Common myeloid progenitor, CD34-positive (primary cell): ENCODE results near the gene LSM14A.
A peak's percentile ranks its signal among the peaks of the same experiment; 100 is the strongest.

Source experiments
- CTCF ChIA-PET: fragments of 350-600 bp; sonication (Branson Sonifier 250); formaldehyde crosslinking; loops from one replicate; lab custom pipeline; 2021; ENCODE audit warnings: antibody characterized with exemption; lab: Charles Lee
- POLR2A ChIA-PET: fragments of 350-600 bp; sonication (Branson Sonifier 250); formaldehyde crosslinking; loops from one replicate; lab custom pipeline; 2021; ENCODE audit warnings: antibody characterized with exemption; lab: Charles Lee
- DNase-seq, 3 donors: peaks; one replicate each; pipeline versions ENCODE4 v3.0.0 to v3.0.0-alpha.2; 2013
- H3K27ac ChIP-seq, 2 experiments: 1 replicate in 1 of 2; 2 replicates in 1 of 2; pipeline ENCODE4 v1.7.0; 2013; ENCODE audit warnings: inconsistent platforms in 2 of 2, low read length in 2 of 2, mild to moderate bottlenecking in 2 of 2, low read depth in 1 of 2, moderate library complexity in 1 of 2; ENCODE audit not compliant: severe bottlenecking in 2 of 2, insufficient read depth in 1 of 2, poor library complexity in 1 of 2
- H3K27me3 ChIP-seq, 5 experiments: replicated peaks in 2 of 5; 1 replicate in 3 of 5; 2 replicates in 2 of 5; pipeline versions ENCODE4 v1.6.1 to v1.7.0; 2013; ENCODE audit warnings: low read length in 4 of 5, mild to moderate bottlenecking in 2 of 5, moderate library complexity in 2 of 5, inconsistent platforms in 1 of 5; ENCODE audit not compliant: insufficient read depth in 5 of 5, control insufficient read depth in 4 of 5
- H3K36me3 ChIP-seq, 4 experiments: 1 replicate in 2 of 4; 2 replicates in 2 of 4; pipeline versions ENCODE4 v1.6.1 to v1.7.0; 2013; ENCODE audit warnings: low read length in 3 of 4, control low read depth in 1 of 4, mild to moderate bottlenecking in 1 of 4; ENCODE audit not compliant: control insufficient read depth in 4 of 4, insufficient read depth in 4 of 4
- H3K4me1 ChIP-seq, 4 experiments: 1 replicate in 3 of 4; 2 replicates in 1 of 4; pipeline versions ENCODE4 v1.6.1 to v1.7.1; 2013; ENCODE audit warnings: low read length in 3 of 4, mild to moderate bottlenecking in 3 of 4, control low read depth in 1 of 4, inconsistent platforms in 1 of 4, moderate library complexity in 1 of 4; ENCODE audit not compliant: control insufficient read depth in 4 of 4, insufficient read depth in 4 of 4; ENCODE audit errors: control extremely low read depth in 1 of 4
- H3K4me3 ChIP-seq, 7 experiments: 1 replicate in 4 of 7; 2 replicates in 3 of 7; pipeline versions ENCODE4 v1.5.1 to v1.7.0; 2013; ENCODE audit warnings: mild to moderate bottlenecking in 7 of 7, low read length in 6 of 7, moderate library complexity in 6 of 7, inconsistent platforms in 2 of 7, low read depth in 2 of 7, control low read depth in 1 of 7; ENCODE audit not compliant: insufficient read depth in 4 of 7, control insufficient read depth in 1 of 7; ENCODE audit errors: extremely low read depth in 1 of 7
- H3K9me3 ChIP-seq, 5 experiments: 1 replicate in 4 of 5; 2 replicates in 1 of 5; pipeline versions ENCODE4 v1.6.1 to v1.7.1; 2013; ENCODE audit warnings: low read length in 4 of 5, mild to moderate bottlenecking in 2 of 5, inconsistent platforms in 1 of 5, low read depth in 1 of 5, moderate library complexity in 1 of 5; ENCODE audit not compliant: control insufficient read depth in 4 of 5, insufficient read depth in 2 of 5; ENCODE audit errors: control extremely low read depth in 1 of 5
- WGBS: methylation state at CpG from one replicate; pipeline ENCODE4 v1.1.5; 2013; ENCODE audit not compliant: insufficient coverage; 5-methylcytosine and 5-hydroxymethylcytosine counted together

The LSM14A gene

GRCh38 chr19:34224996-34225658, 52.8 kb downstream of the LSM14A start:
- no peak overlapping the region for H3K27ac ChIP-seq
- no peak overlapping the region for H3K4me3 ChIP-seq
- DNase-seq: peak; percentile 43 to 87 (median 79)
- H3K4me1 ChIP-seq: peaks cover 7 to 19% (median 13%) of the 10 kb centered on the region in 4 experiments
- no peaks in the 10 kb centered on the region for H3K9me3 ChIP-seq
- no CpG with 5 or more reads among the region's 2 CpGs for WGBS
- POLR2A ChIA-PET: interaction anchor here (1.5 kb wide), 1 partner anchor 11 kb away, joined by 7 read pairs; no protein-coding TSS in a partner anchor
- H3K36me3 ChIP-seq: peaks cover 39 to 86% (median 67%) of the 10 kb centered on the region in 4 experiments
- CTCF ChIA-PET: interaction anchor here (0.8 to 1.8 kb wide), 3 partner anchors 11 to 113 kb away, joined by 4 read pairs; no protein-coding TSS in a partner anchor
- no peaks in the 10 kb centered on the region for H3K27me3 ChIP-seq

GRCh38 chr19:34225659-34226015, 53.3 kb downstream of the LSM14A start:
- Histone ChIP-seq H3K27ac (no peak overlapping the region), H3K9me3 (no peaks in the 10 kb centered on the region), H3K27me3 (no peaks in the 10 kb centered on the region), H3K4me3 (no peak overlapping the region), H3K36me3 (peaks cover 36 to 87% (median 65%) of the 10 kb centered on the region in 4 experiments), H3K4me1 (peaks cover 7 to 19% (median 13%) of the 10 kb centered on the region in 4 experiments)
- POLR2A ChIA-PET: interaction anchor here (1.5 kb wide), 1 partner anchor 11 kb away, joined by 7 read pairs; no protein-coding TSS in a partner anchor
- CTCF ChIA-PET: interaction anchor here (0.8 to 1.8 kb wide), 4 partner anchors 10 to 112 kb away, joined by 3 to 4 read pairs (median 4); no protein-coding TSS in a partner anchor
- no peak for DNase-seq

DNA sequence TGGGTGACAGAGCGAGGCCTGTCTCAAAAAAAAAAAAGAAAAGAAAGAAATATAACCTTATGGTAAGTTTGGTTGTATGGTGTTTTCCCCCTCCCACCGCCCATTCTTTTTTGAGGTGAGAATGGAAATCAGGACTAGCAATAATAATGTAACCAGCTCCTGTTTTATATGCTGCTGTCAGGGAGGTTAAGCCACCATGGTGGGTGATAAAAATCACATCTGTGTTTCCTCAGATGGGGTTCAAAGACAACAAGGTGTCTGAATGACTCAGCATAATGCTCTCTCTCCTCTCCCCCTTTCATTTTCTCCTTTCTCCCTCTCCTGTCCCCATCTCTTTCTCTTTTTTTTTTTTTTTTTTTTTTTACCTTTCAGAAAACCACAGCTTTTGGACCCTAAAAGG, 53.7 kb downstream of the LSM14A start:
- DNase-seq: peak in 2 of 3 donors; percentile 17 to 27
- ChIA-PET CTCF (interaction anchor here (0.8 to 1.8 kb wide), 3 partner anchors 9 to 52 kb away, joined by 3 to 4 read pairs (median 3); no protein-coding TSS in a partner anchor), POLR2A (interaction anchor here (1.5 kb wide), 1 partner anchor 11 kb away, joined by 7 read pairs; no protein-coding TSS in a partner anchor)
- WGBS: no CpG with 5 or more reads among the region's 2 CpGs
- Histone ChIP-seq H3K9me3 (no peaks in the 10 kb centered on the region), H3K4me3 (no peak overlapping the region), H3K36me3 (peaks cover 35 to 87% (median 62%) of the 10 kb centered on the region in 4 experiments), H3K27me3 (no peaks in the 10 kb centered on the region), H3K27ac (no peak overlapping the region), H3K4me1 (peaks cover 7 to 19% (median 13%) of the 10 kb centered on the region in 4 experiments)

DNA sequence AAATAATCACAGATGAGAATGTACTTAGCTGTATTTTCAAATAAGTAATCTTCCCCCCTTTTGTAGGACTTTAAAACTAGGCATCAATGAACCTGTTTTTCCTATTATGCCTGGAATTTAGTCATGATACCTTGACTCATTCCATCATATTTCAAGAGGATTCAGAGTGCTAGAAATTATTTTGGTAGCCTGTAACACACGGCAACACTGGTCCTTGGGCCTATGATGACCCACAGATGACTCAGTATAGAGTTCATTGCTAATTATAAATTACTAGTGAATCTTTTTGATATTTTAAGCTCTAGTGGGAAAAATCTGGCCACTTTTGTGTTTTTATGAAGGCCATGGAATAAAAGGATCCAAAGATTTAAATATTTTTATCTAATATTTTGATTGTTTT, 56.0 kb downstream of the LSM14A start:
- no peaks in the 10 kb centered on the region for H3K9me3 ChIP-seq
- H3K4me1 ChIP-seq: peaks cover 7 to 31% (median 23%) of the 10 kb centered on the region in 4 experiments
- POLR2A ChIA-PET: no interaction called here
- H3K27me3 ChIP-seq: no peaks in the 10 kb centered on the region
- H3K27ac ChIP-seq: no peak overlapping the region
- no peak overlapping the region for H3K4me3 ChIP-seq
- peaks cover 28 to 64% (median 43%) of the 10 kb centered on the region in 4 experiments for H3K36me3 ChIP-seq
- WGBS: no CpG with 5 or more reads among the region's 1 CpG
- CTCF ChIA-PET: no interaction called here
- DNase-seq: no peak

DNA sequence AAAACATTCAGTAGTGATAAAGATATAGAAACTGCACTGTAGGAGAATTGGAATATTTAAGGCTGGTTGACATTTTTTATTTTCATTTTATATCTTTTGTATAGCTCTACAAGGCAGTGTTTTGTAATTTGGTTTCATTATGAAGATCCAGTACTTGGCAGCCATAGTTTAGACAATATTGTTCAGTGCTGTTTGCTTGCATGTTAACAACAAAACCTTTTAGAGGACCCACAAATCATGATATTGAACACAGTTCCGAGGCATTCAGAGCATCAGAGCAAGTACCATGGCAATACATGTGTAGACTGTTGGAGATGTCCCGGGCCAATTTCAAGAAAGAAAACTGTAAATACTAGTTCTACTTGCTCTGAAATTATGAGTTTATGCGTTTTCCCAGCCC, 56.5 kb downstream of the LSM14A start:
- 100% methylated on average over 1 of the region's 3 CpGs for WGBS

DNA sequence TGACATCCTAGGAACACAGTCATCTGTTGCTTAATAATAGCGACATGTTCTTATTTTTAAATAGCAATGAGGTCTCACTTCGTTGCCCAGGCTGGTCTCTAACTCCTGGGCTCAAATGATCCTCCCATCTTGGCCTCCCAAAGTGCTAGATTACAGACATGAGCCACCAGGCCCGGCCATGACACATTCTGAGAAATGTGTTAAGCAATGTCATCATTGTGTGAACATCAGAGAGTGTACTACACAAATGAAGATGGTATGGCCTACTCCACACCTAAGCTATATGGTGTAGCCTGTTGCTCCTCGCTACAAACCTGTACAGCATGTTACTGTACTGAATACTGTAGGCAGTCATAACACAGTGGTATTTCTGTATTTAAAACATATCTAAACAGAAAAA, 57.4 kb downstream of the LSM14A start:
- CTCF ChIA-PET: no interaction called here
- Histone ChIP-seq H3K36me3 (peaks cover 20 to 53% (median 34%) of the 10 kb centered on the region in 4 experiments), H3K4me1 (peaks cover 7 to 27% (median 21%) of the 10 kb centered on the region in 4 experiments), H3K27ac (no peak overlapping the region), H3K27me3 (no peaks in the 10 kb centered on the region), H3K9me3 (no peaks in the 10 kb centered on the region), H3K4me3 (no peak overlapping the region)
- 100% methylated on average over 2 of the region's 4 CpGs for WGBS
- no peak for DNase-seq
- POLR2A ChIA-PET: no interaction called here

More for the DNA sequence above, 56.5 kb downstream of the LSM14A start:
- no peak for DNase-seq
- H3K27me3 ChIP-seq: no peaks in the 10 kb centered on the region
- CTCF ChIA-PET: no interaction called here
- no peak overlapping the region for H3K4me3 ChIP-seq
- peaks cover 7 to 32% (median 24%) of the 10 kb centered on the region in 4 experiments for H3K4me1 ChIP-seq
- H3K36me3 ChIP-seq: peaks cover 26 to 60% (median 40%) of the 10 kb centered on the region in 4 experiments
- no peaks in the 10 kb centered on the region for H3K9me3 ChIP-seq
- POLR2A ChIA-PET: no interaction called here
- H3K27ac ChIP-seq: no peak overlapping the region

DNA sequence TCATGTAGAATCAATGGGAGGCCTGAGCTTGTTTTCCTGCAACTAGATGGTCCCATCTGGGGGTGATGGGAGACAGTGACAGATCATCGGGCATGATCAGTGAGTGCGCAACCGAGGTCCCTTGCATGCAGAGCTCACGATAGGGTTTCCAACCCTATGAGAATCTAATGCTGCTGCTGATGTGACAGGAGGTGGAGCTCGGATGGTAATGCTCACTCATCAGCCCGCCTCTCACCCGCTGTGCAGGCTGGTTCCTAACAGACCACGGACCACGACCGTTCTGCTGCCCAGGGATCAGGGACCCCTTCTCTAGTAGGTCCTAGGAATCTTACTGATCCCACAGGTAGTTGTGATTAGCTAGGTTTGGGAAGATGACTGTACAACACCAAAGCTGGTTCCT, 58.5 kb downstream of the LSM14A start:
- H3K4me1 ChIP-seq: peaks cover 0 to 17% (median 12%) of the 10 kb centered on the region in 4 experiments
- H3K4me3 ChIP-seq: no peak overlapping the region
- POLR2A ChIA-PET: no interaction called here
- peaks cover 16 to 47% (median 28%) of the 10 kb centered on the region in 4 experiments for H3K36me3 ChIP-seq
- CTCF ChIA-PET: interaction anchor here (1.4 kb wide), 1 partner anchor 10 kb away, joined by 3 read pairs; no protein-coding TSS in a partner anchor
- DNase-seq: no peak
- 94% methylated on average over 10 of the region's 10 CpGs for WGBS
- no peaks in the 10 kb centered on the region for H3K9me3 ChIP-seq
- no peak overlapping the region for H3K27ac ChIP-seq
- H3K27me3 ChIP-seq: no peaks in the 10 kb centered on the region
